DOHH2 (cell line): Measurements from ENCODE around the gene HMGB1.

Experiments
- H3F3A ChIP-seq: fragments of 200-600 bp; sonication (generic), shearing (Covaris generic); 2 replicates; pipeline ENCODE4 v1.6.0; 2016; ENCODE audit warnings: antibody characterized with exemption, mild to moderate bottlenecking; ENCODE audit not compliant: control insufficient read depth, insufficient read depth
- H3K27ac ChIP-seq: fragments of 200-600 bp; sonication (generic); 2 replicates; pipeline ENCODE4 v1.5.1; 2014; ENCODE audit warnings: low read depth, mild to moderate bottlenecking, low read length, moderate library complexity
- H3K27me3 ChIP-seq: fragments of 200-600 bp; sonication (generic); 2 replicates; pipeline ENCODE4 v1.6.1; 2014; ENCODE audit warnings: mild to moderate bottlenecking, low read length, mixed read lengths; ENCODE audit not compliant: control insufficient read depth
- H3K36me3 ChIP-seq: fragments of 200-600 bp; sonication (generic); 2 replicates; pipeline ENCODE4 v1.6.1; 2014; ENCODE audit warnings: mild to moderate bottlenecking, low read length, moderate library complexity, mixed read lengths; ENCODE audit not compliant: control insufficient read depth
- H3K4me1 ChIP-seq: fragments of 200-600 bp; sonication (generic); 2 replicates; pipeline ENCODE4 v1.6.1; 2014; ENCODE audit warnings: mild to moderate bottlenecking, low read length, mixed read lengths; ENCODE audit not compliant: control insufficient read depth
- H3K4me2 ChIP-seq: fragments of 200-600 bp; sonication (generic); 2 replicates; pipeline ENCODE4 v1.6.0; 2014; ENCODE audit warnings: mild to moderate bottlenecking, low read length, moderate library complexity
- H3K4me3 ChIP-seq: fragments of 200-600 bp; sonication (generic); 2 replicates; pipeline ENCODE4 v1.5.1; 2014; ENCODE audit warnings: mild to moderate bottlenecking, low read length, mixed read lengths
- H3K79me2 ChIP-seq: fragments of 200-600 bp; sonication (generic); 2 replicates; pipeline ENCODE4 v1.6.1; 2014; ENCODE audit warnings: mild to moderate bottlenecking, low read length, mixed read lengths; ENCODE audit not compliant: control insufficient read depth
- H3K9me2 ChIP-seq: fragments of 200-600 bp; sonication (generic); replicated peaks from 2 replicates; pipeline ENCODE4 v1.6.1; 2014; ENCODE audit warnings: mild to moderate bottlenecking, low read length, mixed read lengths; ENCODE audit not compliant: control insufficient read depth
- H3K9me3 ChIP-seq: fragments of 200-600 bp; sonication (generic); 2 replicates; pipeline ENCODE4 v1.6.1; 2014; ENCODE audit warnings: antibody characterized with exemption, low read length, mixed read lengths; ENCODE audit not compliant: control insufficient read depth, insufficient read depth
- H4K20me1 ChIP-seq: fragments of 200-600 bp; sonication (generic); 2 replicates; pipeline ENCODE4 v1.6.0; 2014; ENCODE audit warnings: low read depth, mild to moderate bottlenecking, antibody characterized with exemption, low read length, moderate library complexity; ENCODE audit not compliant: control insufficient read depth, insufficient read depth
- EZH2phosphoT487 ChIP-seq: fragments of 200-600 bp; sonication (generic); IDR thresholded peaks from 2 replicates; pipeline ENCODE4 v1.6.1; 2017; ENCODE audit warnings: borderline replicate concordance, mild to moderate bottlenecking, antibody characterized with exemption, low read length, moderate library complexity, mixed read lengths
- TF ChIP-seq, protein P1 (sequence below): fragments of 200-600 bp; sonication (generic); IDR thresholded peaks from one replicate; pipeline ENCODE4 v1.5.1; 2014; ENCODE audit warnings: antibody characterized with exemption, mild to moderate bottlenecking, low read depth, low read length; ENCODE audit not compliant: poor library complexity, severe bottlenecking

Gene HMGB1

DNA sequence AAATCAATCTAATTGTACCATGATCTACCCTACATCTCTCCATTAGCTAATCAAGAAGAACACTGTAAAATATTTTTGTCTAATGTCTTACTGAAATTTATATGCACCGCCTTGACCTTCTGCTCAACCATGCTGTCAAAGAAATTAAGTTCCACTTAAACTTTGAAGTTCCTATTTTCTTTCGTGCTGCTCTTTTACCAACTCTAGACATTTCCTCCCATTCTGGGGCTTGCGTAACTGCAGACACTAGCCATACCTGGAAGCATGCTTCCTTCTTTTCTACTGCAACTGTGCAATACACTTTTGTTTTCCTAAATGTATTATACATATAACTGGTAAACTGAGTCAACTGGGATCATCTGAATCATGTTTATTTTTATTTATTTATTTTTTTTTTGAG, 51.9 kb downstream of the HMGB1 start:
- Histone ChIP-seq H3K4me1 (peaks cover 97% of the 10 kb centered on the region), H4K20me1 (no peaks in the 10 kb centered on the region), H3K36me3 (no peaks in the 10 kb centered on the region), H3K9me2 (no peaks in the 10 kb centered on the region), H3K4me3 (no peak overlapping the region), H3K79me2 (peaks cover 22% of the 10 kb centered on the region), H3K9me3 (no peaks in the 10 kb centered on the region), H3K27ac (peak overlapping the region; percentile 13; the same call in 1 of the 2 replicates), H3K27me3 (no peaks in the 10 kb centered on the region), H3F3A (peaks cover 55% of the 10 kb centered on the region), H3K4me2 (peak overlapping the region; percentile 13)
- TF ChIP-seq, protein P1, sequence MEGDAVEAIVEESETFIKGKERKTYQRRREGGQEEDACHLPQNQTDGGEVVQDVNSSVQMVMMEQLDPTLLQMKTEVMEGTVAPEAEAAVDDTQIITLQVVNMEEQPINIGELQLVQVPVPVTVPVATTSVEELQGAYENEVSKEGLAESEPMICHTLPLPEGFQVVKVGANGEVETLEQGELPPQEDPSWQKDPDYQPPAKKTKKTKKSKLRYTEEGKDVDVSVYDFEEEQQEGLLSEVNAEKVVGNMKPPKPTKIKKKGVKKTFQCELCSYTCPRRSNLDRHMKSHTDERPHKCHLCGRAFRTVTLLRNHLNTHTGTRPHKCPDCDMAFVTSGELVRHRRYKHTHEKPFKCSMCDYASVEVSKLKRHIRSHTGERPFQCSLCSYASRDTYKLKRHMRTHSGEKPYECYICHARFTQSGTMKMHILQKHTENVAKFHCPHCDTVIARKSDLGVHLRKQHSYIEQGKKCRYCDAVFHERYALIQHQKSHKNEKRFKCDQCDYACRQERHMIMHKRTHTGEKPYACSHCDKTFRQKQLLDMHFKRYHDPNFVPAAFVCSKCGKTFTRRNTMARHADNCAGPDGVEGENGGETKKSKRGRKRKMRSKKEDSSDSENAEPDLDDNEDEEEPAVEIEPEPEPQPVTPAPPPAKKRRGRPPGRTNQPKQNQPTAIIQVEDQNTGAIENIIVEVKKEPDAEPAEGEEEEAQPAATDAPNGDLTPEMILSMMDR = no peak
- no peak for TF ChIP-seq EZH2phosphoT487

DNA sequence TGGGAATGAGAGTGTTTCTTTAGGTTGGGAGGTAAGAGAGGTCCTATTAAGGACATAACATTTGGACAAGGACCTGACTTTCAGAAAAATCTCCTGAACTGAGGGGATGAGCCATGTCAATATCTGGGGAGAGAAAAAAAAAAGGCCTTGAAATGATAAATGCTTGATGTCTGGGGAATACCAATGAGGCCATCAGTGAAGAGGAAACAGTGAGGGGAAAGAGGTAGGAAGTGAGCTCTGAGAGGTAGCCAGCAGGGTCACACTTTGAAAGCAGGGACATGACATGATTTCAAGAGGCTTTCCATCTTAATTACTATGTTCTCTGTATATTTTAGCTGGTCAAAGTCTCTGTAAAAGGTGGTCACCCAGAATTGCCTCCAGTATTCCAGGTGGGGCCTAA, 53.4 kb downstream of the HMGB1 start:
- peaks cover 8% of the 10 kb centered on the region for H3K79me2 ChIP-seq

DNA sequence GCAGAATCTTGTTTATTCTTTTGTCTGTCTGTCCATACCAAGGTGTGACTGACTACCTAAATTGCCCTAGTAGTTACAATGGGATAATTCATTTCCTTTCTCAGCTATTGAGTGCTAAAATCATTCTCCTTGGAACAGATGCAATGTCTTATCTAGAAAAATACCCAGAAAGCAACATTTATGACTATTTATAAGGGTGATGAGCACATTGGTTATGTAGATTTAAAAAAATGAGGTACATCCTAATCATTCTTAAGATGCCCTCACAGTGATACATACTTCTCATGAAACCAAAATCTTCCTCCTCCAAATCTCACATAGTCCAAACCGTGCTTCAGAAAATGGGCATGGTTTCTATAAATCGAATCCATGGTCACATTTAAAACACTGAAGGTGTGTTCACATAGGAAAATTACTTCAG, 55.0 kb downstream of the HMGB1 start:
- no peaks in the 10 kb centered on the region for H4K20me1 ChIP-seq
- H3K9me2 ChIP-seq = no peaks in the 10 kb centered on the region
- peaks cover 29% of the 10 kb centered on the region for H3F3A ChIP-seq
- TF ChIP-seq, protein P1 = no peak
- TF ChIP-seq EZH2phosphoT487 = no peak
- no peak overlapping the region for H3K27ac ChIP-seq
- H3K4me3 ChIP-seq = no peak overlapping the region
- H3K4me1 ChIP-seq = peaks cover 95% of the 10 kb centered on the region
- H3K9me3 ChIP-seq = no peaks in the 10 kb centered on the region
- H3K79me2 ChIP-seq = peaks cover 8% of the 10 kb centered on the region
- H3K36me3 ChIP-seq = no peaks in the 10 kb centered on the region
- H3K27me3 ChIP-seq = no peaks in the 10 kb centered on the region
- H3K4me2 ChIP-seq = no peak overlapping the region

More for the DNA sequence above, 53.4 kb downstream of the HMGB1 start:
- Histone ChIP-seq H3K27ac (peak overlapping the region; percentile 46), H3F3A (peaks cover 45% of the 10 kb centered on the region), H3K4me3 (0 out of 2 replicates have a peak overlapping the region, but pooled peaks have one; percentile 10), H3K27me3 (no peaks in the 10 kb centered on the region), H3K4me1 (peaks cover 95% of the 10 kb centered on the region), H3K9me2 (no peaks in the 10 kb centered on the region), H3K9me3 (no peaks in the 10 kb centered on the region), H3K4me2 (peak overlapping the region; percentile 44), H3K36me3 (no peaks in the 10 kb centered on the region), H4K20me1 (no peaks in the 10 kb centered on the region)
- TF ChIP-seq, protein P1 = no peak
- no peak for TF ChIP-seq EZH2phosphoT487
